Keratinocyte (primary cell): ENCODE measurements around the gene GRM3. TPM values are rescaled to one million over a fixed set of nuclear protein-coding genes. Genes with fewer than 3 reads are reported as not detected.

Source experiments
- DNase-seq: peaks from one replicate; pipeline ENCODE4 v3.0.0-alpha.2; 2011; ENCODE audit warnings: low read depth, missing footprints, low spot score
- FAIRE-seq: peaks from 2 replicates; lab custom pipeline; 2011; peaks lifted over from hg19 to GRCh38; lab: Jason Lieb, UNC
- H2AFZ ChIP-seq: 2 replicates; pipeline ENCODE4 v1.6.0; 2012; ENCODE audit warnings: low read length, control low read depth, inconsistent platforms; ENCODE audit not compliant: control insufficient read depth
- H3K27ac ChIP-seq: 2 replicates; pipeline ENCODE4 v1.5.1; 2011; ENCODE audit warnings: low read length; ENCODE audit not compliant: control insufficient read depth, insufficient read depth
- H3K27me3 ChIP-seq: 3 replicates; pipeline ENCODE4 v1.6.0; 2011; ENCODE audit warnings: low read length; ENCODE audit not compliant: control insufficient read depth, insufficient read depth; ENCODE audit errors: extremely low read depth
- H3K36me3 ChIP-seq, 2 experiments: 2 replicates in 1 of 2; 3 replicates in 1 of 2; pipeline ENCODE4 v1.5.1; 2011; ENCODE audit warnings: low read length in 2 of 2, mild to moderate bottlenecking in 1 of 2; ENCODE audit not compliant: control insufficient read depth in 2 of 2, insufficient read depth in 2 of 2; ENCODE audit errors: extremely low read depth in 1 of 2
- H3K4me1 ChIP-seq: 3 replicates; pipeline ENCODE4 v1.5.1; 2011; ENCODE audit warnings: low read length; ENCODE audit not compliant: control insufficient read depth, insufficient read depth; ENCODE audit errors: extremely low read depth
- H3K4me2 ChIP-seq: 3 replicates; pipeline ENCODE4 v1.6.0; 2011; ENCODE audit warnings: low read depth, low read length; ENCODE audit not compliant: control insufficient read depth, insufficient read depth; ENCODE audit errors: extremely low read depth
- H3K4me3 ChIP-seq, 3 experiments: fragments of 200-600 bp in 1 of 3; sonication (generic) in 1 of 3; 2 replicates in 2 of 3; 3 replicates in 1 of 3; pipeline ENCODE4 v1.5.1; 2011 to 2016; ENCODE audit warnings: low read length in 3 of 3, mild to moderate bottlenecking in 3 of 3, control low read depth in 2 of 3, inconsistent platforms in 1 of 3, low read depth in 1 of 3, mixed read lengths in 1 of 3, mixed run types in 1 of 3, moderate library complexity in 1 of 3; ENCODE audit not compliant: control insufficient read depth in 2 of 3, insufficient read depth in 2 of 3; ENCODE audit errors: extremely low read depth in 1 of 3
- H3K79me2 ChIP-seq: 2 replicates; pipeline ENCODE4 v1.6.0; 2012; ENCODE audit warnings: low read length; ENCODE audit not compliant: control insufficient read depth, insufficient read depth
- H3K9ac ChIP-seq: 3 replicates; pipeline ENCODE4 v1.6.0; 2011; ENCODE audit warnings: low read length; ENCODE audit not compliant: control insufficient read depth, insufficient read depth; ENCODE audit errors: extremely low read depth
- H3K9me1 ChIP-seq: 3 replicates; pipeline ENCODE4 v1.6.0; 2011; ENCODE audit warnings: low read length; ENCODE audit not compliant: control insufficient read depth, insufficient read depth; ENCODE audit errors: extremely low read depth
- H3K9me3 ChIP-seq: 2 replicates; pipeline ENCODE4 v1.5.1; 2012; ENCODE audit warnings: low read depth, low read length; ENCODE audit not compliant: control insufficient read depth
- H4K20me1 ChIP-seq: 3 replicates; pipeline ENCODE4 v1.6.0; 2011; ENCODE audit warnings: low read length; ENCODE audit not compliant: control insufficient read depth, insufficient read depth; ENCODE audit errors: extremely low read depth
- CTCF ChIP-seq, 3 experiments: IDR thresholded peaks in 1 of 3; conservative IDR thresholded peaks in 1 of 3; optimal IDR thresholded peaks in 1 of 3; 2 replicates in 2 of 3; 3 replicates in 1 of 3; pipeline versions ENCODE3 to v1.5.1; 2011; ENCODE audit warnings: low read length in 3 of 3, mild to moderate bottlenecking in 3 of 3, moderate library complexity in 2 of 3, control low read depth in 1 of 3, inconsistent platforms in 1 of 3; ENCODE audit not compliant: insufficient read depth in 2 of 3; ENCODE audit errors: extremely low read depth in 1 of 3
- EZH2 ChIP-seq: IDR thresholded peaks from one replicate; pipeline ENCODE4 v1.6.1; 2012; ENCODE audit warnings: inconsistent platforms, mild to moderate bottlenecking, low read length, moderate library complexity
- dilution Hi-C: fragments of 300-500 bp; cut with MboI; formaldehyde crosslinking; loops from one replicate; pipeline ENCODE4 v1.7.0; 2020; ENCODE audit warnings: low sequenced_read_pairs; ENCODE audit not compliant: extremely low pct_ligation_motif_present
- polyA plus RNA-seq, 5 experiments: library from polyadenylated mRNA; depleted of rRNA in 3 of 5; stranded (reverse) in 3 of 5; stranded (forward) in 1 of 5; unstranded in 1 of 5; fragments of >200 nt; gene quantifications; 1 replicate in 1 of 5; 2 replicates in 3 of 5; 3 replicates in 1 of 5; pipeline versions ENCODE4 v1.2.1 to v1.2.3, GENCODE V29; 2011 to 2012; ENCODE audit warnings: missing spikeins in 2 of 5, low read depth in 1 of 5, low replicate concordance in 1 of 5

The GRM3 gene
- polyA plus RNA-seq, 1 donor (not counting 4 experiments of a cell fraction or from before 2014, with no cell fraction given): not detected

- H3K4me2 ChIP-seq: no peak overlapping the region
- DNase-seq (no peak), FAIRE-seq (no peak)
- dilution Hi-C loops: no loop called here
- no peaks in the 10 kb centered on the region for H3K4me1 ChIP-seq
- H3K27me3 ChIP-seq: no peaks in the 10 kb centered on the region
- H3K4me3 ChIP-seq: no peak overlapping the region
- no peak overlapping the region for H3K27ac ChIP-seq
- no peak overlapping the region for H2AFZ ChIP-seq
- H3K9me1 ChIP-seq: no peaks in the 10 kb centered on the region
- H4K20me1 ChIP-seq: no peaks in the 10 kb centered on the region
- TF ChIP-seq CTCF (optimal IDR thresholded peaks at IDR 0.05 in 1 of 3, IDR thresholded peaks at IDR 0.05 in 1 of 3, conservative IDR thresholded peaks at IDR 0.05 in 1 of 3; ENCODE audit: extremely low read depth in 1 of 3, insufficient read depth in 2 of 3, low read length in 3 of 3): no peak
- no peak for TF ChIP-seq EZH2
- no peaks in the 10 kb centered on the region for H3K9me3 ChIP-seq
- no peak overlapping the region for H3K9ac ChIP-seq
- H3K36me3 ChIP-seq: no peaks in the 10 kb centered on the region
- H3K79me2 ChIP-seq: no peaks in the 10 kb centered on the region
Measured at GRCh38 chr7:86760236-86760635, 116.5 kb downstream of the GRM3 start.

DNA sequence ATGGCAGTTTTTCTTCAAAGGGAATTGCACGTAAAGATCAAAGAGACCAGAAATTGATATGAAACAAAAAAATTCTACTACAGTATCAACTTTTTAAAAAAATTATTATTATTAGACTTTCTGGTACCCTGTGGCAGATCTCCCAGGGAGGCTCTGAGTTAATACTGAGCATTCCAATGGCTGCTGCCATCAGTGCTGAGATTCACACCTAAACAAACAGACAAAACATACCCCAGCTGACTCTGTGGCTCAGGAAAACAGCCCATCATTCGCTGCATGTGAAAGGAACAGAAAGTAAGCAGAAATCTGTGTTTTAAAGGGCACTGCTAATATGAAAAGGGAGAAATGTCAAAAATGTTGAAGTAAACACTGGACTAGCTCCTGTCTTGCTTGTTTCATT lies 118.4 kb downstream of the GRM3 start:
- DNase-seq: no peak
- H3K4me3 ChIP-seq: no peak overlapping the region
- no peak for FAIRE-seq
- dilution Hi-C loops: no loop called here
- H2AFZ ChIP-seq: no peak overlapping the region
- no peaks in the 10 kb centered on the region for H3K9me3 ChIP-seq
- H3K9ac ChIP-seq: no peak overlapping the region
- no peaks in the 10 kb centered on the region for H4K20me1 ChIP-seq
- no peaks in the 10 kb centered on the region for H3K27me3 ChIP-seq
- no peak overlapping the region for H3K4me2 ChIP-seq
- H3K4me1 ChIP-seq: no peaks in the 10 kb centered on the region
- no peaks in the 10 kb centered on the region for H3K9me1 ChIP-seq
- H3K79me2 ChIP-seq: no peaks in the 10 kb centered on the region
- no peaks in the 10 kb centered on the region for H3K36me3 ChIP-seq
- no peak overlapping the region for H3K27ac ChIP-seq
- TF ChIP-seq CTCF (optimal IDR thresholded peaks at IDR 0.05 in 1 of 3, IDR thresholded peaks at IDR 0.05 in 1 of 3, conservative IDR thresholded peaks at IDR 0.05 in 1 of 3; ENCODE audit: extremely low read depth in 1 of 3, insufficient read depth in 2 of 3, low read length in 3 of 3) (no peak), EZH2 (no peak)
